Astrocyte (in vitro differentiated cells and primary cell): ENCODE results near the gene RGR. TPM values are rescaled to one million over a fixed set of nuclear protein-coding genes. Genes with fewer than 3 reads are reported as not detected.

ENCODE experiments used
- DNase-seq: peaks from one replicate; pipeline ENCODE4 v3.0.0-alpha.2; 2010; ENCODE audit warnings: low read depth
- FAIRE-seq: peaks from 2 replicates; lab custom pipeline; 2011; peaks lifted over from hg19 to GRCh38; lab: Jason Lieb, UNC
- H2AFZ ChIP-seq: 2 replicates; pipeline ENCODE4 v1.6.0; 2012; ENCODE audit warnings: low read depth, low read length, inconsistent platforms
- H3K27ac ChIP-seq: 2 replicates; pipeline ENCODE4 v1.5.1; 2011; ENCODE audit warnings: low read depth, low read length, inconsistent platforms
- H3K27me3 ChIP-seq: 2 replicates; pipeline ENCODE4 v1.6.0; 2011; ENCODE audit warnings: low read length, inconsistent platforms; ENCODE audit not compliant: insufficient read depth
- H3K36me3 ChIP-seq: 2 replicates; pipeline ENCODE4 v1.5.1; 2011; ENCODE audit warnings: low read length, inconsistent platforms; ENCODE audit not compliant: insufficient read depth
- H3K4me1 ChIP-seq: 2 replicates; pipeline ENCODE4 v1.5.1; 2011; ENCODE audit warnings: low read length, inconsistent platforms; ENCODE audit not compliant: insufficient read depth
- H3K4me2 ChIP-seq: 2 replicates; pipeline ENCODE4 v1.6.0; 2012; ENCODE audit warnings: low read length, inconsistent platforms
- H3K4me3 ChIP-seq: 2 replicates; pipeline ENCODE4 v1.5.1; 2011; ENCODE audit warnings: low read depth, mild to moderate bottlenecking, low read length, inconsistent platforms; ENCODE audit not compliant: insufficient read depth
- H3K79me2 ChIP-seq: 2 replicates; pipeline ENCODE4 v1.6.0; 2012; ENCODE audit warnings: mild to moderate bottlenecking, low read length, inconsistent platforms; ENCODE audit not compliant: insufficient read depth
- H3K9ac ChIP-seq: 2 replicates; pipeline ENCODE4 v1.6.0; 2012; ENCODE audit warnings: mild to moderate bottlenecking, low read length, inconsistent platforms
- H3K9me3 ChIP-seq: 2 replicates; pipeline ENCODE4 v1.5.1; 2012; ENCODE audit warnings: low read depth, mild to moderate bottlenecking, low read length, inconsistent platforms; ENCODE audit not compliant: insufficient read depth
- H4K20me1 ChIP-seq: 2 replicates; pipeline ENCODE4 v1.6.0; 2012; ENCODE audit warnings: low read length, inconsistent platforms; ENCODE audit not compliant: insufficient read depth
- H3K27ac Mint-ChIP-seq: one replicate; pipeline ENCODE4 v1.8.0; 2021; ENCODE audit warnings: mild to moderate bottlenecking, mixed read lengths; ENCODE audit not compliant: unreplicated experiment
- H3K27me3 Mint-ChIP-seq: one replicate; pipeline ENCODE4 v1.8.0; 2021; ENCODE audit warnings: low read depth, mixed read lengths; ENCODE audit not compliant: unreplicated experiment
- H3K36me3 Mint-ChIP-seq: one replicate; pipeline ENCODE4 v1.8.0; 2021; ENCODE audit warnings: low read depth, mixed read lengths; ENCODE audit not compliant: unreplicated experiment
- H3K4me1 Mint-ChIP-seq: one replicate; pipeline ENCODE4 v1.8.0; 2021; ENCODE audit warnings: low read depth, mixed read lengths; ENCODE audit not compliant: unreplicated experiment
- H3K4me3 Mint-ChIP-seq: one replicate; pipeline ENCODE4 v1.8.0; 2021; ENCODE audit warnings: mild to moderate bottlenecking, moderate library complexity, mixed read lengths; ENCODE audit not compliant: unreplicated experiment
- H3K9me3 Mint-ChIP-seq: one replicate; pipeline ENCODE4 v1.8.0; 2021; ENCODE audit warnings: mild to moderate bottlenecking, mixed read lengths; ENCODE audit not compliant: unreplicated experiment
- CTCF ChIP-seq: IDR thresholded peaks from 2 replicates; pipeline ENCODE4 v1.5.1; 2011; ENCODE audit warnings: low read depth, mild to moderate bottlenecking, inconsistent platforms, low read length, moderate library complexity; ENCODE audit not compliant: insufficient read depth
- total RNA-seq: library from RNA; stranded (reverse); gene quantifications from 2 replicates; pipeline ENCODE4 v1.2.1, GENCODE V29; 2021

RGR gene
- total RNA-seq, 1 donor from 2014 or later, result not detected

- peaks cover 23% of the 10 kb centered on the region for H3K4me1 ChIP-seq
- Mint-ChIP-seq H3K27ac (peak overlapping the region; percentile 60), H3K9me3 (peaks cover 8% of the 10 kb centered on the region), H3K4me1 (peaks cover 20% of the 10 kb centered on the region), H3K36me3 (peaks cover under 1% of the 10 kb centered on the region), H3K4me3 (no peak overlapping the region), H3K27me3 (peaks cover 2% of the 10 kb centered on the region)
- H2AFZ ChIP-seq, result peak overlapping the region; percentile 6
- TF ChIP-seq CTCF, result no peak
- no peaks in the 10 kb centered on the region for H3K9me3 ChIP-seq
- no peak for FAIRE-seq
- H3K79me2 ChIP-seq, result no peaks in the 10 kb centered on the region
- peak overlapping the region; percentile 4 for H3K9ac ChIP-seq
- H3K27me3 ChIP-seq, result no peaks in the 10 kb centered on the region
- no peaks in the 10 kb centered on the region for H3K36me3 ChIP-seq
- H4K20me1 ChIP-seq, result no peaks in the 10 kb centered on the region
- peak; percentile 88 for DNase-seq
- H3K4me2 ChIP-seq, result peak overlapping the region; percentile 68
- no peak overlapping the region for H3K4me3 ChIP-seq
- H3K27ac ChIP-seq, result peak overlapping the region; percentile 45
Observed at GRCh38 chr10:84308481-84309304, 63.8 kb downstream of the RGR start.

Other genes with a start within 250 kb of the RGR start
- 128 and 143 TPM in 2 replicates for gene GHITM, start 105.5 kb upstream of the RGR start, total RNA-seq
- not detected in 2 replicates for gene GPR15LG, start 71.3 kb upstream of the RGR start, total RNA-seq
- 0.41 and 0.75 TPM in 2 replicates for gene CDHR1, start 50.5 kb upstream of the RGR start, total RNA-seq
- not detected in 2 replicates for gene LRIT2, start 19.5 kb upstream of the RGR start, total RNA-seq
- gene LRIT1, start 3.5 kb upstream of the RGR start, total RNA-seq, result not detected in 2 replicates
- 97.6 and 100 TPM in 2 replicates for gene CCSER2, start 83.5 kb downstream of the RGR start, total RNA-seq